K562 (cell line): ENCODE results near the gene ATP1A3. TPM values are rescaled to one million over a fixed set of nuclear protein-coding genes. Genes with fewer than 3 reads are reported as not detected.

Experiments used
- PRMT5 ChIP-seq: sonication (generic); formaldehyde crosslinking; IDR thresholded peaks from 2 replicates; pipeline ENCODE4 v1.5.0; 2020; ENCODE audit warnings: missing genetic modification reagents
- SUPT5H ChIP-seq: fragments of 450-650 bp; IDR thresholded peaks from 2 replicates; pipeline ENCODE4 v1.6.1; 2016
- ZKSCAN1 ChIP-seq: fragments of 150-350 bp; IDR thresholded peaks from 2 replicates; pipeline ENCODE4 v1.6.1; 2016; ENCODE audit warnings: low read depth, low read length
- ZNF407 ChIP-seq: fragments of 450-650 bp; IDR thresholded peaks from 2 replicates; pipeline ENCODE4 v1.6.1; 2016; ENCODE audit warnings: low read depth
- ZNF740 ChIP-seq, 3 experiments: fragments of 200-800 bp in 1 of 3; sonication (Bioruptor generic) in 1 of 3; sonication (generic) in 1 of 3; formaldehyde crosslinking in 1 of 3; IDR thresholded peaks; 2 replicates each; pipeline versions ENCODE4 v1.6.1 to v1.8.0; 2016 to 2022; ENCODE audit warnings: mild to moderate bottlenecking in 2 of 3, missing compliant biosample characterization in 2 of 3, missing genetic modification characterization in 2 of 3, missing genetic modification reagents in 1 of 3
- polyA plus RNA-seq, 8 experiments: library from polyadenylated mRNA; depleted of rRNA in 4 of 8; stranded (reverse) in 5 of 8; unstranded in 3 of 8; fragments of >200 nt; fragmentation: Nextera tagmentation in 2 of 8; fragmentation: Illumina TruSeq in 1 of 8; extraction: Ambion mirVana in 2 of 8; extraction: Trizol in 1 of 8; gene quantifications; 2 replicates each; pipeline versions ENCODE4 v1.2.1 to v1.2.3, GENCODE V29; 2011 to 2014; ENCODE audit warnings: inconsistent platforms in 1 of 8, missing spikeins in 1 of 8
- total RNA-seq, 7 experiments: library from RNA; depleted of rRNA in 6 of 7; stranded (reverse); fragments of >200 nt in 6 of 7; fragmentation: Illumina TruSeq in 2 of 7; extraction: Trizol in 2 of 7; gene quantifications; 2 replicates each; pipeline versions ENCODE4 v1.2.1 to v1.2.3, GENCODE V29; 2011 to 2021; ENCODE audit warnings: low replicate concordance in 1 of 7

The ATP1A3 gene
- total and polyA plus RNA-seq, 9 of the 15 experiments (the other 6 are each of a cell fraction or from before 2014, with no cell fraction given), result 0.03 to 1.0 (median 0.17) TPM; not detected in 3

GRCh38 chr19:41930926-41931592 is 63.0 kb downstream of the ATP1A3 start (continued):
- TF ChIP-seq ZNF407 (no peak), SUPT5H (no peak), ZKSCAN1 (peak; percentile 94), ZNF740 (CRISPR knock-in tag; IDR thresholded peaks at IDR 0.05) (peak; percentile 73), ZNF740 (tag; IDR thresholded peaks at IDR 0.05) (no peak; a peak in 1 of 4 replicates), PRMT5 (CRISPR knock-in tag) (no peak)
